Muscle of leg (tissue), 11 donors: ENCODE data around the gene F2. TPM values are rescaled to one million over a fixed set of nuclear protein-coding genes. Genes with fewer than 3 reads are reported as not detected.

Experiments used
- DNase-seq: peaks from one replicate; pipeline ENCODE4 v3.0.0; 2013
- H3K27ac ChIP-seq: one replicate; pipeline ENCODE4 v1.5.1; 2013; ENCODE audit warnings: mild to moderate bottlenecking, low read length, control low read depth
- H3K27me3 ChIP-seq: one replicate; pipeline ENCODE4 v1.6.1; 2013; ENCODE audit warnings: low read length; ENCODE audit not compliant: control insufficient read depth, insufficient read depth
- H3K36me3 ChIP-seq: one replicate; pipeline ENCODE4 v1.6.1; 2013; ENCODE audit warnings: low read length; ENCODE audit not compliant: control insufficient read depth, insufficient read depth
- H3K4me1 ChIP-seq: one replicate; pipeline ENCODE4 v1.6.1; 2013; ENCODE audit warnings: low read length; ENCODE audit not compliant: control insufficient read depth, insufficient read depth
- H3K4me3 ChIP-seq: one replicate; pipeline ENCODE4 v1.5.1; 2013; ENCODE audit warnings: low read length, control low read depth
- H3K9me3 ChIP-seq: replicated peaks from 2 replicates; pipeline ENCODE4 v1.6.1; 2013; ENCODE audit warnings: low read depth, low read length; ENCODE audit not compliant: control insufficient read depth
- WGBS: methylation state at CpG from one replicate; pipeline ENCODE4 v1.1.5; 2013; ENCODE audit warnings: missing lambda C conversion rate; ENCODE audit not compliant: insufficient coverage; 5-methylcytosine and 5-hydroxymethylcytosine counted together
- polyA plus RNA-seq, 8 donors: library from polyadenylated mRNA; unstranded; fragments of 120-200 nt; gene quantifications; one replicate each; pipeline versions ENCODE4 v1.2.1 to v1.2.3, GENCODE V29; 2013; ENCODE audit warnings: inconsistent platforms in 1 of 8, low replicate concordance in 1 of 8; ENCODE audit not compliant: insufficient read length in 8 of 8, insufficient read depth in 1 of 8
- total RNA-seq: library from RNA; stranded (reverse); fragments of 120-200 nt; gene quantifications from one replicate; pipeline ENCODE4 v1.2.4, GENCODE V29; 2013

F2 gene
- total and polyA plus RNA-seq, 9 donors = 0.13 to 1.4 (median 0.41) TPM; not detected in 6

DNA sequence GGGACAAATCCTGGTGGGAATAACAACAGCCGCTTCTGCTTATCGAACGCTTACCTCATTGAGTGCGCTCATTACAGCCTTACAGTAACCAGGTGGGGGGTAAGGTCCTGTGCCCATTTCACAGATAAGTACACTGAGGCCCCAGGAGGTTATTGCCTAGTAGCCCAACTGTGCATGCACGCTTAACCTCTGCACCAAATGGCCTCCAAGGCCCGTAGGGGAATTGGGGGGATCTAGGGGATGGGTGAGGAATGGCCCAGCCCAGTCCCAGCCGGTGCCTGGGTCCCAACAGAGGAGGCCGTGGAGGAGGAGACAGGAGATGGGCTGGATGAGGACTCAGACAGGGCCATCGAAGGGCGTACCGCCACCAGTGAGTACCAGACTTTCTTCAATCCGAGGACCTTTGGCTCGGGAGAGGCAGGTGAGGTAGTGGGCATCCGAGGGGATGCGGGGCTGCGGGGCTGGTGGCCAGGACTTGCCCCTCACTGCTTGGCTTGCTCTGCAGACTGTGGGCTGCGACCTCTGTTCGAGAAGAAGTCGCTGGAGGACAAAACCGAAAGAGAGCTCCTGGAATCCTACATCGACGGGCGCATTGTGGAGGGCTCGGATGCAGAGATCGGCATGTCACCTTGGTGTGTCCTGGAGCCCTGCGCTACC, 7.3 kb downstream of the F2 start:
- H3K27ac ChIP-seq = no peak overlapping the region
- H3K27me3 ChIP-seq = no peaks in the 10 kb centered on the region
- no peaks in the 10 kb centered on the region for H3K4me1 ChIP-seq
- H3K9me3 ChIP-seq = no peaks in the 10 kb centered on the region
- WGBS = 88% methylated on average over 25 of the region's 26 CpGs
- H3K4me3 ChIP-seq = no peak overlapping the region
- no peak for DNase-seq
- H3K36me3 ChIP-seq = no peaks in the 10 kb centered on the region

DNA sequence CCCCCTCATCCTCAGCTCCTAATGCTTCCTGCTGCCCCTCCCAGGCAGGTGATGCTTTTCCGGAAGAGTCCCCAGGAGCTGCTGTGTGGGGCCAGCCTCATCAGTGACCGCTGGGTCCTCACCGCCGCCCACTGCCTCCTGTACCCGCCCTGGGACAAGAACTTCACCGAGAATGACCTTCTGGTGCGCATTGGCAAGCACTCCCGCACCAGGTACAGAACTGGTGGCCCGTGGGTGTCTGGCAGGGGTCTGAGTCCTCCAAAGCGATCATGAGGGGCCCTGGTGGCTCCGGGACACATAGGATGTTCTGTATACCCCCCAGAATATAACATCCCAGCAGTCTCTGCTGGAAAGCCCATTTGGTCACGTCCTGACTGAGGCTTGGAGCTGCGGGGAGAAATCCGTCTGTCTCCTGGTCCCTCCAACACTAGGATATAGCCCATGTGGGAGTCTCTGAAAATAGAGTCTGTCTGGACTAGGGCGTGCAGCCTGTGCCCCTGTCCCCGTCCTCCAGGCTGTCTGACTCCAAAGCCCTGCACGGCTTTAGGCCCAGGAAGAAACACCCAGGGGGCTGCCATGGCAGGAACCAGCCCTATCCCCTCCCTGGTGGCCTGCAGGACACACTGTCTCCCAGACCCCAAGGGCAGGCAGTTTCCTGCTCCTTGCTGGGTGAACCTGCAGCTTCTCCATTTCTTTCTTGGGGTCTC, 9.1 kb downstream of the F2 start:
- Histone ChIP-seq H3K9me3 (no peaks in the 10 kb centered on the region), H3K27me3 (no peaks in the 10 kb centered on the region), H3K4me3 (no peak overlapping the region), H3K27ac (no peak overlapping the region), H3K36me3 (no peaks in the 10 kb centered on the region), H3K4me1 (no peaks in the 10 kb centered on the region)
- no peak for DNase-seq
- WGBS = 83% methylated on average over 12 of the region's 17 CpGs

DNA sequence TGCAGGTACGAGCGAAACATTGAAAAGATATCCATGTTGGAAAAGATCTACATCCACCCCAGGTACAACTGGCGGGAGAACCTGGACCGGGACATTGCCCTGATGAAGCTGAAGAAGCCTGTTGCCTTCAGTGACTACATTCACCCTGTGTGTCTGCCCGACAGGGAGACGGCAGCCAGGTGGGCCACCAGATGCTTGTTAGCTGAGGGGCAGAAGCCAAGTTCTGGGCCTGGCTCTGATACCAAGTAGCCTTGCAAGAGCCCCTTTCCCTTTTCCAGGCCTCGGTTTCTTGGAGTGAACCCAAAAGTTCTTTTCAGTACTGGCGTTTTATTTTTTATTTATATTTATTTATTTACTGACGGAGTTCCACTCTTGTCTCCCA, 9.6 kb downstream of the F2 start:
- Histone ChIP-seq H3K27me3 (no peaks in the 10 kb centered on the region), H3K9me3 (no peaks in the 10 kb centered on the region), H3K4me1 (no peaks in the 10 kb centered on the region), H3K4me3 (no peak overlapping the region), H3K36me3 (no peaks in the 10 kb centered on the region), H3K27ac (no peak overlapping the region)
- no peak for DNase-seq
- WGBS = 80% methylated on average over 6 of the region's 9 CpGs

DNA sequence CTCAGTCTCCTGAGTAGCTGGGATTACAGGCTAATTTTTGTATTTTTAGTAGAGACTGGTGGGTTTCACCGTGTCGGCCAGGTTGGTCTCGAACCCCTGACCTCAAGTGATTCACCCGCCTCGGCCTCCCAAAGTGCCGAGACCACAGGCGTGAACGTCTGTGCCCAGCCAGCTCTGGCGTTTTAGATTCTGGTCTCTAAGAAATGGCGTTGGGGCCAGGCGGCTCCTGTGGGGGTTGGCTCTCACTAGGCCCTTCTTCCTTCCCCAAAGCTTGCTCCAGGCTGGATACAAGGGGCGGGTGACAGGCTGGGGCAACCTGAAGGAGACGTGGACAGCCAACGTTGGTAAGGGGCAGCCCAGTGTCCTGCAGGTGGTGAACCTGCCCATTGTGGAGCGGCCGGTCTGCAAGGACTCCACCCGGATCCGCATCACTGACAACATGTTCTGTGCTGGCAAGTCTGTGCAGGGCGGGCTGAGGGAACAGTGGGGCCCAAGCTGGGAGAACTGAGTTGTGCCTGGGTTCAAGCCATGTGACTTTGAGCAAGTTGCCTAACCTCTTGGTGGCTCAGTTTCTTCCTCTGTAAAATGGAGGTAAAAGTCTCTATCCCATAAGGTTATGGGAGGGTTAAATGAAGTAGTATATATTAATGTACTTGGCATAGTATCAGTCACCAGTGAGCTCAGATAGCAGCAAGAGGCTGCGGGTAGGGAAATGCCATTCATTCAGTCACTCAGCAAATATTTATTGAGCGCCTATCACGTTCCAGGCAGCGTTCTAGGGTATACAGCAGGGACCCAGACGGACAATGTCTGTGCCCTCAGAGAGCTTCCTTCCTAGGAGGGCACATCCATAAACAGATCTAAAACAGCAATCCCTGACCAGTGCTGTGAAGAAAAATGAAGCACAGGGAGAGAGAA, 10.4 kb downstream of the F2 start:
- Histone ChIP-seq H3K27ac (no peak overlapping the region), H3K4me1 (no peaks in the 10 kb centered on the region), H3K9me3 (no peaks in the 10 kb centered on the region), H3K36me3 (no peaks in the 10 kb centered on the region), H3K4me3 (no peak overlapping the region), H3K27me3 (no peaks in the 10 kb centered on the region)
- no peak for DNase-seq
- 79% methylated on average over 13 of the region's 24 CpGs for WGBS

DNA sequence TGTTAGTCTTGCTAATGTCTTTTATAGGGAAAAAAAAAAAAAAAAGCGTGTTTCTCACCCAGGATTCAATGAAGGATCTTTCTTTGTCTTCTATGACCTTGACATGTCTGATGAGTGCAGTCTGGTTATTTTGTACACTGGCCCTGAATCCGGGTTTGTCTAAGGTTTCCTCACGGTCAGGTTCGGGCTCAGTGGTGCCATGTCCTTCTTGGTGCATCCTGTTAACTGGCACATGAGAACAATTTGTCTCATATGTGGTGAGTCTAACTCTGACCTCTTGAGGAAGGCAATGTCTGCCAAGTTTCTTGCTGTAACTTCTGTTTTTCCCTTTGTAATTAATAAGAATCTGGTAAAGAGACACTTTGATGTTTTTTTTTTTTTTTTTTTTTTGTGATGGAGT, 12.5 kb downstream of the F2 start:
- H3K4me1 ChIP-seq = no peaks in the 10 kb centered on the region
- H3K27me3 ChIP-seq = no peaks in the 10 kb centered on the region
- H3K36me3 ChIP-seq = no peaks in the 10 kb centered on the region
- H3K9me3 ChIP-seq = no peaks in the 10 kb centered on the region
- no peak overlapping the region for H3K4me3 ChIP-seq
- DNase-seq = no peak
- H3K27ac ChIP-seq = no peak overlapping the region
- WGBS = no CpG with 5 or more reads among the region's 4 CpGs

DNA sequence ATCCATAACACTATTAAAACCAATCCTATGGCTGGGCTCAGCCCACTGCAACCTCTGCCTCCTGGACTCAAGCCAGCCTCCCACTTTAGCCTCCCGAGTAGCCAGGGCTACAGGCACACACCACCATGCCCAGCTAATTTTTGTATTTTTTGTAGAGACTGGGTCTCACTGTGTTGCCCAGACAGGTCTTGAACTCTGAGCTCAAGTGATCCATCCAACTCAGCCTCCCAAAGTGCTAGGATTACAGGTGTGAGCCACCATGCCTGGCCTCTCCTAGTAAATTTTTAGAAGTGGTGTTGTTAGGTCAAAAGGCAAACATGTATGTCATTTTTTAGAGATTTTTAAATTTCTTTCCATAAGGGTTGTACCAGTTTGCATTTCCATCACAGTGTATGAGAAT, 14.2 kb downstream of the F2 start:
- no CpG with 5 or more reads among the region's 1 CpG for WGBS
- DNase-seq = no peak
- no peaks in the 10 kb centered on the region for H3K4me1 ChIP-seq
- no peak overlapping the region for H3K27ac ChIP-seq
- no peaks in the 10 kb centered on the region for H3K36me3 ChIP-seq
- H3K9me3 ChIP-seq = no peaks in the 10 kb centered on the region
- no peaks in the 10 kb centered on the region for H3K27me3 ChIP-seq
- H3K4me3 ChIP-seq = no peak overlapping the region

DNA sequence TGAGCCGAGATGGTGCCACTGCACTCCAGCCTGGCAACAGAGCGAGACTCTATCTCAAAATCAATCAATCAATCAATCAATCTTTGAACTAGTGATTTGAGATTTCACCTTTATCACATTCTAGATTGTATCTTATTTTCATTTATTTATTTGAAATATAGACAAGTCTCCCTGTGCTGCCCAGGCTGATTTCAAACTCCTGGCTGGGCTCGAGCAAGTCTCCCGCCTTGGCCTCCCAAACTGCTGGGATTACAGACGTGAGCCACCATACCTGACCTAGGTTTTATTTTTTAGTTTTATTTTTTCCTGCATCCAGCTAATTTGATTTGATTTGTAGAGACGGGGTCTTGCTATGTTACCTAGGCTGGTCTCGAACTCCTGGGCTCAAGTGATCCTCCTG, 17.1 kb downstream of the F2 start:
- H3K36me3 ChIP-seq = peaks cover 2% of the 10 kb centered on the region
- no peaks in the 10 kb centered on the region for H3K9me3 ChIP-seq
- H3K27ac ChIP-seq = no peak overlapping the region
- WGBS = 93% methylated on average over 2 of the region's 7 CpGs
- H3K27me3 ChIP-seq = no peaks in the 10 kb centered on the region
- no peak for DNase-seq
- H3K4me3 ChIP-seq = no peak overlapping the region
- no peaks in the 10 kb centered on the region for H3K4me1 ChIP-seq

DNA sequence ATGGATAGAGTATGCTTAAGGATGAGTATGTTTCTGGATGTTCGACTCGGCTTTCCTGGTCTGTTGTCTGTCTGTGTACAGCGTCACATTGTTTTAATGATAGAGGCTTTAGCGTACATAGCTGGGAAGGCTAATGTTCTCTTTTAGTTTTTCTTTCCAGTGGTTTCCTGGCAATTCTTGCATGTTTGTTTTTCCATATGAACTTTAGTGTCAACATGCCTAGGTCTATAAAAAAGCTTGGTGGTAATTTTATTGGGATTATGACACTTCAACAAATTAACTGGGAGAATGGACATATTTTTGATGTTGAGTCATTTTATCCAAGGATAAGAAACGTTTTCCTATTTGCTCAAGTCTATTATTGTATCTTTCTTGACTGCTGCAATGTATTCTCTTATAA, 17.6 kb downstream of the F2 start:
- Histone ChIP-seq H3K4me1 (no peaks in the 10 kb centered on the region), H3K27me3 (no peaks in the 10 kb centered on the region), H3K36me3 (peaks cover 7% of the 10 kb centered on the region), H3K4me3 (no peak overlapping the region), H3K9me3 (no peaks in the 10 kb centered on the region), H3K27ac (no peak overlapping the region)
- DNase-seq = no peak
- 86% methylated on average over 2 of the region's 5 CpGs for WGBS

DNA sequence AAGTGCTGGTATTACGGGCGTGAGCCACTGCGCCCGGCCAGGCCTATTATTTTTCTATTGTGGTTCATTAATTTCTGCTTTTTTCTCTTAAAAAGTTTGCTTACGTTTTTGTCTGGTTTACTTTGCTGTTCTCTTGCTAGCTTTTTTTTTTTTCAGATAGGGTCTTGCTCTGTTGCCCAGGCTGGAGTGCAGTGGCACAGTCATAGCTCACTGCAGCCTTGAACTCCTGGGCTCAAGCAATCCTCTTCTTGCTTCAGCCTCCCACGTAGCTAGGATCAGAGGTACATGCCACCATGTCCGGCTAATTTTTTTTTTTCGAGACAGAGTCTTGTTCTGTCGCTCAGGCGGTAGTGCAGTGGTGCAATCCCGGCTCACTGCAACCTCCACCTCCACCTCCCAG, 18.7 kb downstream of the F2 start:
- Histone ChIP-seq H3K36me3 (peaks cover 18% of the 10 kb centered on the region), H3K27me3 (no peaks in the 10 kb centered on the region), H3K27ac (no peak overlapping the region), H3K4me3 (no peak overlapping the region), H3K9me3 (no peaks in the 10 kb centered on the region), H3K4me1 (no peaks in the 10 kb centered on the region)
- no peak for DNase-seq
- 90% methylated on average over 3 of the region's 11 CpGs for WGBS

DNA sequence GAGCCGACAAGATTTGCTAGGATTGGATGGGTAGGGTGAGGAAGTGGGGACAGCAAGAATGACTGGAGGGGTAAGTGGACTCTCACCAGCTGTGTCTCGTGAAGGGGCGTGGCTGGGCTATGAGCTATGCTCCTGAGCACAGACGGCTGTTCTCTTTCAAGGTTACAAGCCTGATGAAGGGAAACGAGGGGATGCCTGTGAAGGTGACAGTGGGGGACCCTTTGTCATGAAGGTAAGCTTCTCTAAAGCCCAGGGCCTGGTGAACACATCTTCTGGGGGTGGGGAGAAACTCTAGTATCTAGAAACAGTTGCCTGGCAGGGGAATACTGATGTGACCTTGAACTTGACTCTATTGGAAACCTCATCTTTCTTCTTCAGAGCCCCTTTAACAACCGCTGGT, 19.9 kb downstream of the F2 start:
- Histone ChIP-seq H3K36me3 (peaks cover 29% of the 10 kb centered on the region), H3K9me3 (no peaks in the 10 kb centered on the region), H3K4me1 (no peaks in the 10 kb centered on the region), H3K27ac (no peak overlapping the region), H3K4me3 (no peak overlapping the region), H3K27me3 (no peaks in the 10 kb centered on the region)
- 66% methylated on average over 5 of the region's 6 CpGs for WGBS
- no peak for DNase-seq
